Measurements from ENCODE around the gene AMFR.
A peak's percentile ranks its signal among the peaks of the same experiment; 100 is the strongest.

Gene AMFR

DNA sequence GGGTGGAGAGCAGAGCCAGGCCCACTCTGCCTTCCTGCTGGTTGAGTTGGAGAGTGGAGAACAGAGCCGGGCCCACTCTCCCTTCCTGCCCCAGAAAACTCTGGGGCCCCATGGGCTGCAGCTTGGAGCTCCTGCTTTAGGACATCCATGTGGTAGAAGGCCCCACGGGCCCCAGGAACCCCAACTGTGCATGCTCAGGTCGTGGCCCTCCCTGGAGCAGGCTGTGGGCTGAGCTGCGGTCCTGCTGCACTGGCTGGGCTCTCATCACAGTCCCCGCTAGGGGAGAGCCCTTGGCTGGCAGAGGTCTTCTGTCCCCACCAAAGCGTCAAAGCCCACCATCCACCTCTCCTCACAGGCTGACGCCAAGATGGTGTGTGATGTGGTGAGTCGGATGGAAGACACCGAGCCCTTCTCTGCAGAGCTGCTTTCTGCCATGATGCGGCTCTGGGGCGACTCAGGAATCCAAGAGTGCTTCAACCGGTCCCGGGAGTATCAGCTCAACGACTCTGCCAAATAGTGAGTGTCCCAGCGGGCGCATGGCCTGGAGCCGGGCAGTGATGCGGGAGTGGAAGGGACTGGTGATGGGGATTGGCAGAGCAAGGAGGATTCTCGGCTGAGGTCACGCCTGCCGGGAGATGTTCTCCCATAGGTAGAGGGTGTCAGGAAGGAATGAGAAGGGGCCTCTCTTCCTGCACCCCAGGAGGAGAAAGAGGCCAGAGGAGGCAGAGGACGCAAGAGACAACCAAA lies 96.9 kb downstream of the AMFR start:
- no peak for DNase-seq

DNA sequence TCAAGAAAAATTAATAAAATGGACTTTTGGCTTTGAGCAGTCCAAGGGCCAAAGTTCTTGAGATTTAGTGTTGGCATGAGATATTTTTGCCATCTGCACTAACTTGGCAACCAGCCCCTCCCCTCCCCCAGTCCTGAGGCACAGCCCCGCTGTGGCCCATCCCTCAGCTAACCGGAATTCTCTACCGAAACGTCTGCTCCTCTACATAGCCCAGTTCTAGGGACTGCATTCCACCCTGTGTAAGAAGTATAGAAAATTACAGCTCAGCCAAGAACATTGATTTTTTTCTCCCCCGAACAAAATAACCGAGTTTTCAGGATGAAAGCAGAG lies 97.5 kb downstream of the AMFR start:
- DNase-seq: no peak

DNA sequence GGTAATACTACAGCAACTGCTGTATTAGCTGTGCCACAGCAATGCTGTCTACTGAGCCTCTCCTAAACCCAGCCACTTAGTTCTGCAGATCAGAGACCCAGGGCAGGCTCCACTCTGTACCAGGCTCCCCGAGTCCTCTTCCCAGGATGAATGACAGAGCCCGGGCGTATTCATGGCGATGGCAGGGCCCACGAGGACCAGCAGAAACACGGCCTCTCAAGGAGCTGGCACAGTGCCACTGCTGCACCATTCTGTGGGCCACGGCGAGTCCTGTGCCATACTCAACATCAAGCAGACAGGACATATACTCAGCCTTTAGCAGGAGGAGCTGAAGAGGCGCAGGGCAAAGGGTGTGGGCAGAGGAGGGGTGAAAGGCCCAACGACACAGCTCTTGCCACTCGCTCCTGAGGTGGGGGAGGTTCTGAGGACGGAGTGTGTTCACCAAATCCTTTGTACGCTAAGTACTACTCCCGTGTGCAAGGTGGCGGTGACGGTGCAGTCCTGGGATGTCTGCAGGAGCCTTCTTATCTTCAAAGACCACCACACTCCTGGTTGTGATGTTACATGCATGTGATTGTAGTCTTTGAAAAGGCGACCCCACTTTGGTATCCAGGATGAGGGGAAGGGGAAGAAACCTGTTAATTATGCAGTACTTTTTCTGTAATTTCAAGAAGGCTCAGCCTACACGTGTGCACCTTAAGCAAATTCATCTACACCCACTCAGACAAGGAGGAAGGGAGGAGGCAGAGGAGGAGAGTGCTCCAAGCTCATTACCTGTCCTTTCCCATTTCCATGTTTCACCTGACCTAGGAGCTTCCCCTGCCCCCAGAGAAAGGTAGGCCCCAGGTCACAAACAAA lies 98.0 kb downstream of the AMFR start:
- no peak for DNase-seq

DNA sequence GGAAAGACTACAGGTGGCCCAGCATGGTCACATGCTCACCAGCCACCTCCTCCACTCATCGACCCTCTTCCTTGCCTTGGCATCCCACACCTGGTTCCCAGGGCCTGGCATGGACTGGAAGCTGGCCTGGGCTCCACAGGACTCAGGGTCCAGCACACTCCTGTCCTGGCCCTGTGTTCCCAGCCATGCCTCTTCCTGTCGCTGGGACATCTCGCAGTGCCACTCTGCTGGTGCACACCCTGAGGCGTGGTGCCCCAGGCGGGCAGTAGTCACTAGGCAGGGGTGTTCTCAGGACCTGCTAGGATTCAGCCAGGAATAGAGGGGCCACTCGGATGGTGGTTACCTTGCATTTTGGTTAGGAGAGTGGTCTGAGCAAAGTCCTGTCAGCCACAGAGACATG lies 99.4 kb downstream of the AMFR start:
- DNase-seq: no peak

DNA sequence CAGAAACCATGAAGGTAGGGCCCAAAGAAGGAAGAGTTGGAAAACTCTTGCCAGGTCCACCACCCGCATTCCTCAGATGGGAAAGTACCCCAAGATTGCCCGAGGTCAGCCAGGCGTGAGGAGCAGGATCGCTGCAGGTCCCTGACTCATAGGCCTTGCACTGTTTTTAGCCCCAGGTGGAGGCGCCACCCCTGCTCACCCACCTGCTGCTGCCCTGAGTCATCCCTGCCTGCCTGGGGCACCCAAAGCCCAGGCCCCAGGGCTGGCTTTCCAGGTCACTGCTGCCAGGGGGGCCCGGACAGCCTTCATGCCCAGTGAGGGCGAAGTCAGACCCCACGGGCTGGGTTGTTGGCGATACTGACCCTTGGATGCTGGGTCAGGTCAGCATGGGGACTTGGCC lies 100.9 kb downstream of the AMFR start:
- DNase-seq: no peak

DNA sequence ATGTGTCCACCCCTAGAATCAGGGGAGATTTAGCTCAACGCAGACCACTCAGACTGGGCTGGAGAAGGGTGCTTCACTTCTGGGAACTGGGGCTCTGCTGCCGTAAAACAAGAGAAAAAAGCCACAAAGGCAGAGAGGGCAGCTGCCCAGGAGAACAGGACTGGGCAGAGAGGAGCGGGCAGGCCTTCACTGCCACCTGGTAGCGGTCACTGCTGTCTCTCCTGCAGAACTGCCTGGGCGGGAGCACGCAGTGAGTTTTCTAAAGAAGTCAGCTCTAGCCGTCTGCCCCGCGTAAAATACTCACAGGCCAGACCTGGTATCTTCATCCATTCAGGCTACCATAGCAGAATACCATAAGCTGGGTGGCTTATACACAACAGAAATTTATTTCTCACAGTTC lies 103.8 kb downstream of the AMFR start:
- DNase-seq: no peak

DNA sequence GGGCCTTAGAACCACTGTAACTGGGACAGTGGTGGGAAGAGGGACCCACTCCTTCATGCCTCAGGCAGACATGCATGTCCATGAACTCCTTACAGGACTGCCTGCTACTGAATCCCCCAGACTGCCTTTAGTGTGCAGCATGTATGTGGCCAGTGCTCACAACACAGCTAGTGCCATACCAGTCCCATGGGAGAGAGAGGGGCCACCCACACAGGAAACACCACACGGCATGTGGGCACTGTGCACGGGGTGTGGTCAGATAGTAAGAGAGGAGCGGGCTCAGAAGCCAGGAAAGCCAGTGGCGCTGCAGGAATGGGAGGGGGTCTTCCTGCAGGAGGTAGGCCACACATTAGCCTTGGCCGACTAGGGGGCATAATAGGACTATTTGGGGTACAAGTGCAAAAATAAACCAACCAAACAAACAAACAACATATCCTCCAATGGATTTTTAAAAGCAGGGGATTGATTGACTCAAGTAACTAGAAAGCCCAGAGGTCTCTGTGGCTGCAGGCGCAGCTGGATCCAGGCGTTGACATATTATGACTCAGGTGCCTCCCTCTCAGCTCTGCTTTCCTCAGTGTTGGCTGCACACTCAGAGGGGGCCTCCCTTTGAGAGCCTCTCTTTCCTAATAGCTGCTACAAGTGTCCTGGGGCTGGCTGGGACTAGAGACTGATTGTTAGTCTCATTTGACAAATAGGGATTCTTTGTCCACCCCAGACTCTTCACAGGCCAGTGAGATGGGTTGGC lies 104.4 kb downstream of the AMFR start:
- no peak for DNase-seq

DNA sequence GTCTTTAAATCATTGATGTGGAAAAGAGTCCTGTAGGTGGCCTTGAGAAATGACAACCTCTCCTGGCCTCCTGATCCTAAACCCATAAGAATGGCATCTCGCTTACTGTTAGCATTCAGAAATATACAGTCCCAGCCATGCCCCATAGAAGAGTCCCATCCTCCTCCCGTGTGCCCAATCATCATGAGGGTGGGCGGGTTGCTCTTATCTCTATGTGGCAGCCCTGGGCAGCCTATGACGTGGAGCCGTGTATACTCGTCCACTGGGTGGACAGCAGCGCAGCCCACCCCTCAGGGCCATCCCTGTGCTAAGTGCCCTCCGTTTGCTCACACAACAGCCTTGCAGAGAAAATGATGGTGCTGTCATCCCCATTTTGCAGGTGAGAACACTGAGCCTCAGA lies 105.3 kb downstream of the AMFR start:
- no peak for DNase-seq

DNA sequence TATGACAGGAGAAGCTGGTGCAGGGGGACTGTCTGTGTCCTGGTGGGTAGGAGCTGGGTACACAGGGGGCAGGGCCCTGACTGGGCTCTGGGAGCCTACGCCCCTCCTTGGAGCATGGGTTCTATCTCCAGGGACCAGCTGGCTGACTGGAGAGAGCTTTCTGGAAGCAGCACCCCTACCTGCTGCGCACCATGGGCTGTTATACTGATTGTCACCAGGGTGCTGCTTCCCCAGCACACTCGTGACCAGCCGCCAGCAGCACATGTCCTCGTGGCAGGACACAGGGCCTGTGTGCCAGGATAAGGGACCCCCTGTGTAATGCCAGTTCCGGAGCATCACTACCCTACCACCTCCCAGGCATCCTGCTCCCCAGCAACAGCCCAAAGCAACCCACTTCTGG lies 106.0 kb downstream of the AMFR start:
- DNase-seq: no peak

DNA sequence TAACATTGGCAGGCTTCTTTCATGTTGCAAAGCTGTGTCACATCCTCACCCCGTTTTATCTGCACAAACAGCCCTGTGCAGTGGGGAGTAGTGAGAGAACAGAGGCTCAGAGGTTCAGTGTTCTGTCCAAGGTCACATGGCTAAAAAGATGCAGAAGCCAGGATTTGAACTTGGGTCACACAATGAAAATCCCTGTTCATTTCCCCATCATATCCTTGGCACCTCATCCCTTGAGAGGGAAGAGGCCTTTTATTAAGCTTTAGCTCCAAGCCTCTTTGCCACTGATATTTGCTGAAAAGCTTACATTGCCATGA lies 106.6 kb downstream of the AMFR start:
- DNase-seq: no peak

DNA sequence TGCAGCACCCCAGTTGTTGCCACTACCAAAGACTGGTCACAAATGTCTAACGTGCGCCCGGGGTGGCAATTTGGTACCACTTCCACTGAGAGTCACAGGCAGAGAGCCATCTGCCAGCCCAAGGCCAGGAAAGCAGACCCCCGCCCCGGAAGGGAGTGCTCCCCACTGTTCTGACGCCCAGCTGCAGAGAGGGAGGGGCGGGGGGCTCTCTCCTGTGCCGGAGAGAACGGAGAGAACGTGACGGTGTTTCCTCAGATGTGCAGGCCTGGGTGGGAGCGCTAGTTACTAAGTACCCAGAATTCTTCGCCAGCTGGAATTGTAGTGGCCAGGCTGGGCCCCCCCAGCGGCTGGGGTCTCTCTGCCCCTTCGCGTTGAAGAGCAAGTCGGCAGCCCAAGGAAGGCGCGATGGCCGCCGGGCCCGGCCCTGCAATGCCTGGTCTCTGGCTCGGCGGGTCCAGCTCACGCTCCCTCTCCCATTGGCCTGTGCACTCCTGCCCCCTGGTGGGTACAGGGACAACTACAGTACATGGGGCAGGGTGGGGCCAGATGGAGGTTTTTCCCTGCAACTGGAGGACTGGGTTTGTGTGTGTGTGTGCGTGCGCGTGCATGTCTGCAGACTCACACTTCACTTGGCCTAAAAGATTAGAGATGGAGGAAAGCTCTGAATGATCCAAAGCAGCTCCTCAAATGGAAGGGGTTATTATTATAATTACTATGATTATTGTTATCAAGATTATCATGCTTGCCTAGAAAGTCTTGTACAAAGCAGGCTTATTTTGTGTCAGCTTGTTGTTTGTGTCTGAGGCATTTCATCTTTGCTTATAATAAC lies 107.1 kb downstream of the AMFR start:
- peak; percentile 74 for DNase-seq

DNA sequence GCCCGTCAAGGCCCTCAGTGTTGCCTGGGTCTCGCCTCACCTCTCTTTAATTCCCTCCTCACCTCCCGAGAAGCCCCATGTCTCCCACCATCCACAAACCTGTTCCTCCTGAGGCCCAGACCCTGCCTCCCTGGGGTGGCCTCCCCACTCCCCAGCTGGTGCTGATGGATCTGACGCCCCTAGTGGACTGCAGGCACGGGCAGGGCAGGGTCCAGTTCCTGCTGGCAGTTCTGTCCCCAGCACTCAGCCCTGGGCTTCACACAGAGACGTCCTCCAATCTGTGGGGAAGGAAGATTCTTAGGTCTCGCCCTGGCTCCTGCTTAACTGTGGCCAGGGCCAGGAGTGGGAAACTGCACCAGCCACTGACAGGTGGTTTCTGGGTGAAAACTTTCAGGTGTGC lies 108.8 kb downstream of the AMFR start:
- DNase-seq: no peak

DNA sequence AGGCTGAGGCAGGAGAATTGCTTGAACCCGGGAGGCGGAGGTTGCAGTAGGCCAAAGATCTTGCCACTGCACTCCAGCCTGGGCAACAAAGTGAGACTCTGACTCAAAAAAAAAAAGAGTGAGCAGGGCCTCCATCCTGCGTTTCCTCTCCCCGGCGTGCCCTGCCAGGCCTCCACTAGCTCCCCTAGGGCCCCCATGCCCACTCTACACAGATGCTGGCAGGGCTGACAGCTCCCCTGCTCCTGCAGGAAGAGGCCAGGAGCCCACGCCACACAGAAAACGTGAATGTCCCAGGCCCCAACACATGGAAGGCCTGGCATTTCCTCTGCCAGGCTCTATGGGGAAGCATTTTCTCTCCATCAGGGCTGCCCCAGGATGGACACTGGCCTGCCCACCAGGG lies 109.4 kb downstream of the AMFR start:
- no peak for DNase-seq

DNA sequence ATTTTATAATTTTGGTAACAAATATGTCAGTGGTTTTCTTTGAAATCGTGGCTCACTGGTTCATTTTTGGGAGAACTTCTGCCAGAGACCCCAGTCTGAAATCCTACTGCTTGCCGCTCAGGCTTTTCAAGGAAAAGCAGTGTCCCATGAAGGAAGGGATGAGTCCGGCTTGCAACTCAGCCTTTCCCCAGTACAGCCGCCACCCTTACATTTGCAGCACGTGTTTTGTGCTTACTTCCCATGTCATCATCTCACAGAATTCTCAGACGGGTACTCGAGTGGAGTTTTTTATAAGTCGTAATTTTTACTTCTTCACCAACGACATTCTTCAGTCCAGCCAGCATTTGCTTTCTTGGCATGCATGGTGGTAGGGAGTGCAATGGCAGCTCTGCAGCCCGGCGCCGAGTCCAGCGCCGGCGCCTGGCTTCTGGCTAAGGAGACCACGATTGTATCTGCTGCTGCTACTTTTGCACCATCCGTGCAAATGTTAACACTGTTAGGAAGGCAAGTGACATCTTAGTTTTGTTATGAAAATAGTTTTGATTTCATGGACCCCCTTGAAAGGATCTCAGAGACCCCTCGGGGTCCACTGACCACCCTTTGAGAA lies 111.0 kb downstream of the AMFR start:
- no peak for DNase-seq

DNA sequence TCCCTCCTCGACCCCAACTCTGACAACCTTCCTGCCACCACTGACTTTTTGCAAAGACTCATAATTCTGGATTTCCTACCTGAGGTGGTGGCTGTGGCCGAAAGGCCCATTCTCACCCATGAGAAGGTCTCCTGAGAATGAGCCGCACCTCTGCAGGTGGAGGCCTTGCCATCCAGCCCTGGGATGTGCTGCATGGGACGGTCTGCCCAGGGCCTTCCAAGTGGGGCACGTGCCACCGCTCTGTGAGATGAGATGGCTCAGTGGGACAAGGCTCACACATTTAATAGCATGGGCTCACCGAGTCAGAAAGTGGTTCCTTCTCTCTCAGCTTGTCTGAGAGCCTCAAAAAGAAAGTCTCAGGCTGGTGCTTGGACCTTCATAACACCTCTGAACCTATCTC lies 112.8 kb downstream of the AMFR start:
- no peak for DNase-seq

DNA sequence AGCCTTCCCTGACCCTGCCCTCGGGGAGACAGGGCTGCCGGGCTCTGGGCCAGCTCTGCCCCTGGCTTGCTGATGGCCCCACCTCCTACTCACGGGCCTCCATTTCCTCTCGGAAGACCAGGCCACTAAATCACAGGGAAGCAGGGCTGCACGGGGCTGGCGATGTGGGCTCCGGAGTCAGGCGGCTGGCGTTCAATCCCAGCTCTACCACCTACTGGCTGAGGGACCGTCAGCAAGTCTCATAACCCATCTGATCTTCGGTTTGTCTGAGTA lies 113.4 kb downstream of the AMFR start:
- no peak for DNase-seq
